Measurements from ENCODE around the gene UCHL1. TPM values are rescaled to one million over a fixed set of nuclear protein-coding genes. Genes with fewer than 3 reads are reported as not detected.

The UCHL1 gene
- total RNA-seq, 2 donors from 2014 or later = 36.8 to 126 TPM

- H3K9me3 ChIP-seq = no peaks in the 10 kb centered on the region
- H3K36me3 ChIP-seq = no peaks in the 10 kb centered on the region
- no peak overlapping the region for H3K27ac ChIP-seq
- H3K27me3 ChIP-seq = no peaks in the 10 kb centered on the region
- peaks cover 0 to 8% of the 10 kb centered on the region in 2 donors for H3K4me1 ChIP-seq
- no peak for TF ChIP-seq CTCF (IDR thresholded peaks at IDR 0.05)
- no peak for DNase-seq (ENCODE audit: low spot score)
- H3K4me3 ChIP-seq = no peak overlapping the region
Observed at GRCh38 chr4:41221850-41222645, 34.7 kb upstream of the UCHL1 start.

- no peaks in the 10 kb centered on the region for H3K36me3 ChIP-seq
- H3K4me1 ChIP-seq = no peaks in the 10 kb centered on the region
- H3K9me3 ChIP-seq = no peaks in the 10 kb centered on the region
- H3K27me3 ChIP-seq = no peaks in the 10 kb centered on the region
- TF ChIP-seq CTCF (IDR thresholded peaks at IDR 0.05) = no peak
- no peak for DNase-seq (ENCODE audit: low spot score)
- no peak overlapping the region for H3K4me3 ChIP-seq
- H3K27ac ChIP-seq = no peak overlapping the region
Observed at GRCh38 chr4:41227902-41228301, 28.8 kb upstream of the UCHL1 start.

GRCh38 chr4:41232406-41232805 lies 24.3 kb upstream of the UCHL1 start:
- Histone ChIP-seq H3K4me3 (no peak overlapping the region), H3K9me3 (no peaks in the 10 kb centered on the region), H3K36me3 (no peaks in the 10 kb centered on the region), H3K27ac (no peak overlapping the region), H3K27me3 (no peaks in the 10 kb centered on the region), H3K4me1 (no peaks in the 10 kb centered on the region)
- TF ChIP-seq CTCF (IDR thresholded peaks at IDR 0.05) = peak in 1 of 2 donors; percentile 18
- no peak for DNase-seq (ENCODE audit: low spot score)

- Histone ChIP-seq H3K36me3 (no peaks in the 10 kb centered on the region), H3K4me1 (no peaks in the 10 kb centered on the region), H3K4me3 (no peak overlapping the region), H3K27ac (no peak overlapping the region), H3K9me3 (no peaks in the 10 kb centered on the region), H3K27me3 (no peaks in the 10 kb centered on the region)
- no peak for DNase-seq (ENCODE audit: low spot score)
- TF ChIP-seq CTCF (IDR thresholded peaks at IDR 0.05) = no peak
Observed at GRCh38 chr4:41232856-41233255, 23.9 kb upstream of the UCHL1 start.

- Histone ChIP-seq H3K27me3 (no peaks in the 10 kb centered on the region), H3K4me3 (no peak overlapping the region), H3K27ac (no peak overlapping the region), H3K4me1 (no peaks in the 10 kb centered on the region), H3K36me3 (no peaks in the 10 kb centered on the region), H3K9me3 (no peaks in the 10 kb centered on the region)
- no peak for DNase-seq (ENCODE audit: low spot score)
- TF ChIP-seq CTCF (IDR thresholded peaks at IDR 0.05) = no peak
Observed at GRCh38 chr4:41236032-41236431, 20.7 kb upstream of the UCHL1 start.

- H3K36me3 ChIP-seq = no peaks in the 10 kb centered on the region
- DNase-seq (ENCODE audit: low spot score) = no peak
- H3K27me3 ChIP-seq = no peaks in the 10 kb centered on the region
- no peaks in the 10 kb centered on the region for H3K9me3 ChIP-seq
- H3K4me1 ChIP-seq = no peaks in the 10 kb centered on the region
- no peak overlapping the region for H3K4me3 ChIP-seq
- no peak for TF ChIP-seq CTCF (IDR thresholded peaks at IDR 0.05)
- no peak overlapping the region for H3K27ac ChIP-seq
Observed at GRCh38 chr4:41236508-41236907, 20.2 kb upstream of the UCHL1 start.

Measured in right atrium auricular region (tissue), 2 donors.